IPS-20b (cell line): Measurements from ENCODE around the gene SOS1.

Experiments
- H3K27ac ChIP-seq: one replicate; pipeline ENCODE4 v1.5.1; 2013; ENCODE audit warnings: low read length
- H3K27me3 ChIP-seq: 2 replicates; pipeline ENCODE4 v1.6.1; 2013; ENCODE audit warnings: mild to moderate bottlenecking, low read length, inconsistent platforms; ENCODE audit not compliant: insufficient read depth
- H3K36me3 ChIP-seq: 2 replicates; pipeline ENCODE4 v1.6.1; 2013; ENCODE audit warnings: low read depth, mild to moderate bottlenecking, inconsistent platforms, low read length, moderate library complexity; ENCODE audit not compliant: insufficient read depth
- H3K4me1 ChIP-seq: 2 replicates; pipeline ENCODE4 v1.6.1; 2013; ENCODE audit warnings: mild to moderate bottlenecking, control low read depth, inconsistent platforms, low read length, moderate library complexity; ENCODE audit not compliant: insufficient read depth
- H3K4me3 ChIP-seq: 2 replicates; pipeline ENCODE4 v1.5.1; 2013; ENCODE audit warnings: mild to moderate bottlenecking, low read length, inconsistent platforms
- H3K9ac ChIP-seq: 2 replicates; pipeline ENCODE4 v1.6.1; 2013; ENCODE audit warnings: low read depth, mild to moderate bottlenecking, inconsistent platforms, low read length, moderate library complexity
- H3K9me3 ChIP-seq: 2 replicates; pipeline ENCODE4 v1.6.1; 2013; ENCODE audit warnings: mild to moderate bottlenecking, low read depth, low read length, inconsistent platforms; ENCODE audit not compliant: insufficient read depth

SOS1 gene

DNA sequence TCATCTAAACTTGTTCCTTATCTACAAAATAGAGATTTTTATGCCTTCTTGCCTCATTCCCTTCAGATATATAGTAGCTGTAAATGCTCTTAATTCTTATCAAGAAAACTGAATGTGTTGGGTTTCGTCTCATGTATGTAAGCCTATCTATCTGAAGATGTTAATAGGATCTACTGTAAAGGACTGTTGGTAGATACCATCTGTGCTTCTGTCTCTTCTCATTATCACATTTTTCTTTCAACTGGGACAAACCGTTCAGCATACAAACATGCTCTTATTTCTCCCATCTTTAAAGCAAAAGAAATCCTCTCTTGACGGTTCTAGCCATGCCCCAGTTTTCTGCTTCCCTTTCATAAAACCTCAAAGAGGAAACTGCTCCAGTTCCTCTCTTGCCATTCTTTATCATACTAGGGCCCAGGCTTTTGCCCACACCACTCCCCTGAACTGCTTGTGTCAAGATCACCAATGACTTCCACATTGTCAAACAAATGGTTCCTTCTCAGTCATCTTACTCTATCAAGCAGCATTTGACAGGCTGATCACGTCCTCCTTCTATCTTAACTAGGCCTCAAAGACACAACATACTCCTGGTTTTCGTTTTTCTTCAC lies 142.5 kb downstream of the SOS1 start:
- H3K27me3 ChIP-seq = no peaks in the 10 kb centered on the region
- no peak overlapping the region for H3K4me3 ChIP-seq
- no peaks in the 10 kb centered on the region for H3K9me3 ChIP-seq
- H3K9ac ChIP-seq = no peak overlapping the region
- peaks cover 9% of the 10 kb centered on the region; the same call in 1 of the 2 replicates for H3K4me1 ChIP-seq
- H3K27ac ChIP-seq = no peak overlapping the region
- no peaks in the 10 kb centered on the region for H3K36me3 ChIP-seq

GRCh38 chr2:38977047-38977446 lies 143.8 kb downstream of the SOS1 start:
- H3K4me1 ChIP-seq = peaks cover 4% of the 10 kb centered on the region; the same call in 1 of the 2 replicates
- H3K27me3 ChIP-seq = no peaks in the 10 kb centered on the region
- H3K27ac ChIP-seq = no peak overlapping the region
- H3K9me3 ChIP-seq = no peaks in the 10 kb centered on the region
- H3K36me3 ChIP-seq = no peaks in the 10 kb centered on the region
- no peak overlapping the region for H3K9ac ChIP-seq
- no peak overlapping the region for H3K4me3 ChIP-seq

GRCh38 chr2:38975042-38975441 lies 145.8 kb downstream of the SOS1 start:
- Histone ChIP-seq H3K27ac (no peak overlapping the region), H3K27me3 (no peaks in the 10 kb centered on the region), H3K36me3 (no peaks in the 10 kb centered on the region), H3K9ac (no peak overlapping the region), H3K4me3 (no peak overlapping the region), H3K9me3 (no peaks in the 10 kb centered on the region), H3K4me1 (peaks cover 4% of the 10 kb centered on the region; the same call in 1 of the 2 replicates)

DNA sequence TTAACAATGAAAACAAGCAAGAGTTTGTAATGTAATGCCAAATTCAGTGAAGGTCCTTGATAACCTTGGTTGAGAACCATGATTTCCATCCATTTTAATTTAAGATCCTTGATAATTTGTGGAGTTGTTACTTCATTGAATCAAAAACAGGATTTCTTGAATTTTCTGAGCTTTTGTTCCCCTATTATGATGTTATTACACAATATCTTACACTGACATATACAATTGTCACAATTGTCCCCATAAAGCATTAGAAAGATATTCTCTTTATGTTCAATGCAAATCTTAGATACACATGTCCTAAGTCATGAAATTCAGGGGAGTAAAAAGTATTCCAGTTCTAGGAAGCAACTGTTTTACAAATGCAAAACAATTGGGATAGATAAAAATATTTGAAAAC lies 147.6 kb downstream of the SOS1 start:
- H3K9me3 ChIP-seq = no peaks in the 10 kb centered on the region
- no peak overlapping the region for H3K27ac ChIP-seq
- H3K4me3 ChIP-seq = no peak overlapping the region
- H3K4me1 ChIP-seq = 0 out of 2 replicates have a peak, but pooled peaks cover 4% of the 10 kb centered on the region
- H3K9ac ChIP-seq = no peak overlapping the region
- H3K36me3 ChIP-seq = no peaks in the 10 kb centered on the region
- no peaks in the 10 kb centered on the region for H3K27me3 ChIP-seq

DNA sequence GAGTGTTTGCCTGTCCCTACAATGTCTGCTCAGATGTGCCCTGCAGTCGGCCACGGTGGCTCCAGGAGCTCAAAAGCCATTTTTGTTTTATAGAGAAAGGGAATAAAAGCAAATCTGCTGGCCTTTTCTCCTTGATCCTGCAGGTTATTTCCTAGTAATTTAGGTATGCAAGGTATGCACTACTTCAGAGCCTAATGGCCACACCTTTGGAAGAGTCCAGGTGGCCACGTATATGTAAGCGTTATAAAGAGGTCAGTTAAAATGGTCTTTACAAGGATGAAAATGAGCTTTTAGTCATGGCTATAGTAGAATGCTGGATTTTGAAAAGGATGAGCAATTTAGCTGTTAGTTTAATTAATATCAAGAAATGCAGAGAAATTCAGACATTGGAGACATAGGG lies 149.5 kb downstream of the SOS1 start:
- Histone ChIP-seq H3K9ac (no peak overlapping the region), H3K9me3 (no peaks in the 10 kb centered on the region), H3K27me3 (no peaks in the 10 kb centered on the region), H3K27ac (no peak overlapping the region), H3K4me3 (no peak overlapping the region), H3K4me1 (peaks cover 13% of the 10 kb centered on the region), H3K36me3 (no peaks in the 10 kb centered on the region)

GRCh38 chr2:38968021-38968420 lies 152.8 kb downstream of the SOS1 start:
- Histone ChIP-seq H3K27me3 (no peaks in the 10 kb centered on the region), H3K9ac (no peak overlapping the region), H3K27ac (no peak overlapping the region), H3K36me3 (no peaks in the 10 kb centered on the region), H3K4me3 (no peak overlapping the region), H3K9me3 (no peaks in the 10 kb centered on the region), H3K4me1 (peaks cover 14% of the 10 kb centered on the region)

DNA sequence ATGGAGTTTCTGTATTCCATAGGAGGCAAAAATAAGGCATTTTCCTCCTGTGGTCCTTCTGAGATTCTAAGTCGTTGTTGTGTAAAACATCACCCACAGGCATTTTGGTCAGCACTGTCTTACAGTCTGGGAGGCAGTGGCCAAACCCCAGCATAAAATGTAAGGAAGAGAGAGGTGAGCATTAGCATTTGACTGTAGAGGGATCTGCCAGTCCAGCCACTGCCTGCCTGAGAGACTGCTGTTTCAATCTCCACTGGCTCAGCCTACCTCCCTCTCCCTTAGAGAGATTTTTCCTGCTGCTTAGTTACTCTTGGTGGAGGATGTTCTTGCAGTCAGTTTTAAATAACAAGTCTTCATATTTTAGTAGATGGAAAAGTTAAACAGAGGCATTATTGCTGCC lies 154.2 kb downstream of the SOS1 start:
- Histone ChIP-seq H3K9ac (no peak overlapping the region), H3K4me1 (peaks cover 14% of the 10 kb centered on the region), H3K9me3 (no peaks in the 10 kb centered on the region), H3K4me3 (no peak overlapping the region), H3K27me3 (peaks cover 2% of the 10 kb centered on the region; the same call in 1 of the 2 replicates), H3K27ac (no peak overlapping the region), H3K36me3 (no peaks in the 10 kb centered on the region)

DNA sequence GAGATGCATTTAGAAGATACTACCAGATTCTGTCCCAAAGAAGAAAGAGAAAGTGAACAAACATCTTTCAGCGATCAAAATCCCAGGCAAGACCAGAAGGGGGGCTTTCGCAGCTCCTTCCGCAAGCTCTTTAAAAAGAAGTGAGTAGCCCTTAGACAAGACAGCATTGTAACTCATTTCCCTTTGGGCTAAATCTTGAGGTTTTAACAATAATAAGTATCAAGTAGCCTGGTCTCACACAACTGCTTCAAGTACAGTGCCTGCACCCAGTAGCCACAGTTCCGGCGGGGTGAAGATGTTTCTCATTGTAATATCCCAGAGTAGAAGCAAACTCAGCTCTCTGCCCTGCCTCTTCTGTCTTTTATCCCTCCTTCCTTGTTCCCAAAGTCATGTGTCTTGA lies 154.8 kb downstream of the SOS1 start:
- Histone ChIP-seq H3K4me1 (peaks cover 14% of the 10 kb centered on the region), H3K27me3 (peaks cover 9% of the 10 kb centered on the region), H3K4me3 (no peak overlapping the region), H3K27ac (no peak overlapping the region), H3K9ac (no peak overlapping the region), H3K36me3 (no peaks in the 10 kb centered on the region), H3K9me3 (no peaks in the 10 kb centered on the region)

GRCh38 chr2:38960609-38961320 lies 160.1 kb downstream of the SOS1 start:
- peaks cover 29% of the 10 kb centered on the region for H3K27me3 ChIP-seq
- peak overlapping the region; percentile 58; the same call in 1 of the 2 replicates for H3K4me3 ChIP-seq
- H3K36me3 ChIP-seq = no peaks in the 10 kb centered on the region
- H3K9ac ChIP-seq = peak overlapping the region; percentile 59; the same call in 1 of the 2 replicates
- H3K27ac ChIP-seq = no peak overlapping the region
- no peaks in the 10 kb centered on the region for H3K9me3 ChIP-seq
- no peaks in the 10 kb centered on the region for H3K4me1 ChIP-seq

- Histone ChIP-seq H3K9me3 (no peaks in the 10 kb centered on the region), H3K36me3 (no peaks in the 10 kb centered on the region), H3K4me3 (peak overlapping the region; percentile 58; the same call in 1 of the 2 replicates), H3K27me3 (peaks cover 29% of the 10 kb centered on the region), H3K27ac (no peak overlapping the region), H3K9ac (peak overlapping the region; percentile 59; the same call in 1 of the 2 replicates), H3K4me1 (no peaks in the 10 kb centered on the region)
Measured at GRCh38 chr2:38959938-38960608, 160.8 kb downstream of the SOS1 start.

DNA sequence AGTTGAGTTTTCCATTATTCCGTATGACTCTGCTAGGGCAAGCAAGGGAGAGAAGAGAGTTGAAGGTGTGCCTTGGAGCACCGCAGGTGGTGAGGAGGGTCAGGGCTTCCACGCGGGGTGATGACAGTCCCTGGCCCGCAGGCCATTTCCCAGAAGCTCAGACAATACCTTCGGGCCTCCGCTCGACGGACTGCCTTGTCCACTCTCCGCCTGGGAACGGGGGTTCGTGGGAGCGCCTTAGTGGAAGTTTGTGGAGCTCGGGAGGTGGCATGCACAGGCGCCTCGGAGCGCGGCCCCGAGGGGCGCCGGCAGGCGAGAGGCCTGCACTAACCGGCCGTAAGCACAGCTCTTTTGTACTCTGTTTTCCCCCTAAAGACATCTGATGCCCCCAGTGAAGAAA lies 161.4 kb downstream of the SOS1 start:
- Histone ChIP-seq H3K4me1 (no peaks in the 10 kb centered on the region), H3K9me3 (no peaks in the 10 kb centered on the region), H3K9ac (no peak overlapping the region), H3K27ac (no peak overlapping the region), H3K4me3 (no peak overlapping the region), H3K27me3 (peaks cover 29% of the 10 kb centered on the region), H3K36me3 (no peaks in the 10 kb centered on the region)

DNA sequence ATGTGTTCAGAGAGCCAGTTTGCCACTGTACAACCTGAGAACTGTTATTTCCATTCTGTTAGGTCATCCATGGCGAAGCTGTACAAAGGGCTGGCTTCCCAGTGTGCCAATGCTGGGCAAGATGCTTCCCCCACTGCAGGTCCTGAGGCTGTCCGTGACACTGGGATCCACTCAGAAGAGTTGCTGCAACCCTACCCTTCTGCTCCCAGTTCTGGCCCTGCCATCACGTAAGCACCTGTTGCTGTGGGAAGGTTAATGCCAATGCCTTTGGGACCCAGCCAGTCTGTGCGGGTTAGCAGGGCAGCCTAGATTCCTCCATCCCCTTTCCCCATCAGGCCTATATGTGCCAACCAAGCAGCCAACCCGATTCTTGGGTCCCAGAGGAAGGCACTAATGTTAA lies 162.9 kb downstream of the SOS1 start:
- H3K27me3 ChIP-seq = peaks cover 29% of the 10 kb centered on the region
- no peaks in the 10 kb centered on the region for H3K4me1 ChIP-seq
- H3K9ac ChIP-seq = no peak overlapping the region
- H3K9me3 ChIP-seq = no peaks in the 10 kb centered on the region
- H3K36me3 ChIP-seq = no peaks in the 10 kb centered on the region
- no peak overlapping the region for H3K27ac ChIP-seq
- no peak overlapping the region for H3K4me3 ChIP-seq
